WERI-Rb-1 (cell line): ENCODE results near the gene ACSBG1.

Experiments used
- DNase-seq: peaks from one replicate; pipeline ENCODE4 v3.0.0-alpha.2; 2020
- H3K27ac ChIP-seq: fragments of 250-450 bp; sonication (Bioruptor Pico); 2 replicates; pipeline ENCODE4 v1.5.1; 2020; ENCODE audit warnings: mild to moderate bottlenecking, moderate library complexity
- H3K27me3 ChIP-seq: fragments of 250-450 bp; sonication (Bioruptor Pico); 2 replicates; pipeline ENCODE4 v1.5.1; 2021; ENCODE audit warnings: mild to moderate bottlenecking, low read depth, moderate library complexity; ENCODE audit not compliant: insufficient read depth, severe bottlenecking
- H3K36me3 ChIP-seq: fragments of 250-450 bp; sonication (Bioruptor Pico); 2 replicates; pipeline ENCODE4 v1.5.1; 2020; ENCODE audit warnings: mild to moderate bottlenecking, moderate library complexity
- H3K4me3 ChIP-seq: 2 replicates; pipeline ENCODE4 v1.5.1; 2011; ENCODE audit warnings: low read depth, mild to moderate bottlenecking, control low read depth, low read length
- H3K9me3 ChIP-seq: fragments of 250-450 bp; sonication (Bioruptor Pico); 2 replicates; pipeline ENCODE4 v1.5.1; 2021; ENCODE audit warnings: mild to moderate bottlenecking, moderate library complexity; ENCODE audit not compliant: severe bottlenecking
- CTCF ChIP-seq: IDR thresholded peaks from 2 replicates; pipeline ENCODE4 v1.5.1; 2011; ENCODE audit warnings: low read depth, mild to moderate bottlenecking, control low read depth, inconsistent platforms, low read length

Gene ACSBG1

GRCh38 chr15:78193731-78194567 is 40.4 kb downstream of the ACSBG1 start:
- no peak overlapping the region for H3K27ac ChIP-seq
- no peak overlapping the region for H3K4me3 ChIP-seq
- no peak for DNase-seq
- no peaks in the 10 kb centered on the region for H3K27me3 ChIP-seq
- no peaks in the 10 kb centered on the region for H3K9me3 ChIP-seq
- H3K36me3 ChIP-seq = no peaks in the 10 kb centered on the region
- no peak for TF ChIP-seq CTCF

- Histone ChIP-seq H3K9me3 (peaks cover under 1% of the 10 kb centered on the region), H3K27ac (no peak overlapping the region), H3K36me3 (no peaks in the 10 kb centered on the region), H3K27me3 (no peaks in the 10 kb centered on the region), H3K4me3 (no peak overlapping the region)
- TF ChIP-seq CTCF = no peak
- no peak for DNase-seq
These were observed 41.4 kb downstream of the ACSBG1 start for GRCh38 chr15:78192826-78193594.

GRCh38 chr15:78182821-78183220 is 51.5 kb downstream of the ACSBG1 start:
- Histone ChIP-seq H3K27me3 (no peaks in the 10 kb centered on the region), H3K4me3 (no peak overlapping the region), H3K9me3 (peaks cover 2% of the 10 kb centered on the region), H3K36me3 (no peaks in the 10 kb centered on the region), H3K27ac (no peak overlapping the region)
- no peak for DNase-seq
- no peak for TF ChIP-seq CTCF

GRCh38 chr15:78182336-78182700 is 52.0 kb downstream of the ACSBG1 start:
- no peak for DNase-seq
- TF ChIP-seq CTCF = no peak
- Histone ChIP-seq H3K27me3 (no peaks in the 10 kb centered on the region), H3K27ac (no peak overlapping the region), H3K4me3 (no peak overlapping the region), H3K36me3 (no peaks in the 10 kb centered on the region), H3K9me3 (peaks cover 2% of the 10 kb centered on the region)

GRCh38 chr15:78179906-78180305 is 54.5 kb downstream of the ACSBG1 start:
- no peak for TF ChIP-seq CTCF
- H3K9me3 ChIP-seq = no peaks in the 10 kb centered on the region
- H3K27ac ChIP-seq = no peak overlapping the region
- no peak overlapping the region for H3K4me3 ChIP-seq
- H3K27me3 ChIP-seq = no peaks in the 10 kb centered on the region
- DNase-seq = no peak
- no peaks in the 10 kb centered on the region for H3K36me3 ChIP-seq
